Measurements from ENCODE around the gene LIPA.

The LIPA gene

GRCh38 chr10:89251409-89252224 is at the start of gene LIPA:
Gene LIPA (minus strand): TSS chr10:89251775. CDS start chr10:89247648, 4,127 bp downstream.
- peak; percentile 98 for ATAC-seq
- TF ChIP-seq ZFP3 (CRISPR knock-in tag; IDR thresholded peaks at IDR 0.05) (no peak), GLIS3 (CRISPR knock-in tag; IDR thresholded peaks at IDR 0.05) (no peak), CSDC2 (CRISPR knock-in tag; IDR thresholded peaks at IDR 0.05) (no peak), ZNF8 (CRISPR knock-in tag; IDR thresholded peaks at IDR 0.05) (no peak), ESRRG (CRISPR knock-in tag; IDR thresholded peaks at IDR 0.05) (no peak), CSRNP3 (CRISPR knock-in tag; IDR thresholded peaks at IDR 0.05) (no peak), RARB (CRISPR knock-in tag; IDR thresholded peaks at IDR 0.05) (no peak), ZNF565 (CRISPR knock-in tag; conservative IDR thresholded peaks at IDR 0.05; ENCODE audit: low read depth) (no peak), BACH2 (CRISPR knock-in tag; IDR thresholded peaks at IDR 0.05; ENCODE audit: borderline replicate concordance) (no peak), CREB5 (CRISPR knock-in tag; IDR thresholded peaks at IDR 0.05; ENCODE audit: low read depth) (no peak), TSHZ2 (CRISPR knock-in tag; IDR thresholded peaks at IDR 0.05) (no peak), OSR1 (CRISPR knock-in tag; IDR thresholded peaks at IDR 0.05) (no peak), PPARA (CRISPR knock-in tag; IDR thresholded peaks at IDR 0.05; ENCODE audit: borderline replicate concordance) (no peak), TOX (CRISPR knock-in tag; IDR thresholded peaks at IDR 0.05; ENCODE audit: borderline replicate concordance) (no peak), PATZ1 (CRISPR knock-in tag; IDR thresholded peaks at IDR 0.05; ENCODE audit: borderline replicate concordance) (no peak), ZC3H10 (CRISPR knock-in tag; IDR thresholded peaks at IDR 0.05) (no peak), TCF4 (CRISPR knock-in tag; IDR thresholded peaks at IDR 0.05; ENCODE audit: borderline replicate concordance) (no peak), ARNTL (CRISPR knock-in tag; IDR thresholded peaks at IDR 0.05; ENCODE audit: borderline replicate concordance, low read depth) (no peak), ZFP30 (CRISPR knock-in tag; IDR thresholded peaks at IDR 0.05) (no peak)

GRCh38 chr10:89301232-89301631 is 49.7 kb upstream of the LIPA start:
- ATAC-seq, result peak; percentile 64
- no peak for TF ChIP-seq PATZ1 (CRISPR knock-in tag; IDR thresholded peaks at IDR 0.05; ENCODE audit: borderline replicate concordance)
- TF ChIP-seq TSHZ2 (CRISPR knock-in tag; IDR thresholded peaks at IDR 0.05), result no peak
- TF ChIP-seq ZFP3 (CRISPR knock-in tag; IDR thresholded peaks at IDR 0.05), result no peak
- TF ChIP-seq BACH2 (CRISPR knock-in tag; IDR thresholded peaks at IDR 0.05; ENCODE audit: borderline replicate concordance), result no peak
- no peak for TF ChIP-seq ZFP30 (CRISPR knock-in tag; IDR thresholded peaks at IDR 0.05)
